Measurements from ENCODE around the gene SIN3B.
A peak's percentile ranks its signal among the peaks of the same experiment; 100 is the strongest.

Gene SIN3B

GRCh38 chr19:16814526-16815100 is 14.6 kb upstream of the SIN3B start (continued):
- TF ChIP-seq ZNF280D (tag by site-specific recombination; IDR thresholded peaks at IDR 0.05) (peak; percentile 62; the same call in 1 of the 2 replicates), ZNF623 (tag by site-specific recombination; IDR thresholded peaks at IDR 0.05) (no peak)

GRCh38 chr19:16820056-16820455 is 9.1 kb upstream of the SIN3B start:
- H3K9me3 ChIP-seq (ENCODE audit: control insufficient read depth, insufficient read depth, low read depth, low read length): no peaks in the 10 kb centered on the region
- no peak overlapping the region for H3K4me3 ChIP-seq (ENCODE audit: low read depth, low read length)
- POLR2A ChIA-PET: no interaction called here
- H3K27ac ChIP-seq (ENCODE audit: extremely low read depth, low read depth, low read length): no peak overlapping the region
- CTCF ChIA-PET: interaction anchor here (0.6 to 0.7 kb wide), 3 partner anchors 10 to 50 kb away, joined by 3 to 5 read pairs (median 3); no protein-coding TSS in a partner anchor
- TF ChIP-seq ZXDB (tag by site-specific recombination; IDR thresholded peaks at IDR 0.05) (no peak), ZNF548 (tag by site-specific recombination; IDR thresholded peaks at IDR 0.05) (no peak), ZNF830 (tag by site-specific recombination; IDR thresholded peaks at IDR 0.05; ENCODE audit: low read depth) (no peak), ZNF404 (tag by site-specific recombination; IDR thresholded peaks at IDR 0.05) (no peak), ZNF140 (tag by site-specific recombination; IDR thresholded peaks at IDR 0.05) (no peak), HOXD13 (CRISPR knock-in tag; IDR thresholded peaks at IDR 0.05; ENCODE audit: borderline replicate concordance) (no peak), ZNF596 (tag by site-specific recombination; IDR thresholded peaks at IDR 0.05) (no peak), ZNF112 (tag by site-specific recombination; IDR thresholded peaks at IDR 0.05) (no peak)
- 0 out of 2 replicates have a peak, but pooled peaks cover 4% of the 10 kb centered on the region for H3K4me1 ChIP-seq (ENCODE audit: control insufficient read depth, insufficient read depth, low read length)
- no peaks in the 10 kb centered on the region for H3K36me3 ChIP-seq (ENCODE audit: control insufficient read depth in 2 of 2, insufficient read depth in 1 of 2, low read length in 2 of 2)

- Histone ChIP-seq H3K4me3 (ENCODE audit: low read depth, low read length) (no peak overlapping the region), H3K4me1 (ENCODE audit: control insufficient read depth, insufficient read depth, low read length) (0 out of 2 replicates have a peak, but pooled peaks cover 4% of the 10 kb centered on the region), H3K36me3 (ENCODE audit: control insufficient read depth in 2 of 2, insufficient read depth in 1 of 2, low read length in 2 of 2) (no peaks in the 10 kb centered on the region), H3K27ac (ENCODE audit: extremely low read depth, low read depth, low read length) (no peak overlapping the region), H3K9me3 (ENCODE audit: control insufficient read depth, insufficient read depth, low read depth, low read length) (no peaks in the 10 kb centered on the region)
- ChIA-PET CTCF (no interaction called here), POLR2A (no interaction called here)
- TF ChIP-seq KLF1 (tag by site-specific recombination; IDR thresholded peaks at IDR 0.05) (no peak), GLIS1 (tag by site-specific recombination; IDR thresholded peaks at IDR 0.05) (no peak)
These were observed 8.1 kb upstream of the SIN3B start for GRCh38 chr19:16821081-16821480.

GRCh38 chr19:16822648-16823047 is 6.5 kb upstream of the SIN3B start:
- Histone ChIP-seq H3K9me3 (ENCODE audit: control insufficient read depth, insufficient read depth, low read depth, low read length) (no peaks in the 10 kb centered on the region), H3K36me3 (ENCODE audit: control insufficient read depth in 2 of 2, insufficient read depth in 1 of 2, low read length in 2 of 2) (no peaks in the 10 kb centered on the region), H3K4me3 (ENCODE audit: low read depth, low read length) (no peak overlapping the region), H3K4me1 (ENCODE audit: control insufficient read depth, insufficient read depth, low read length) (0 out of 2 replicates have a peak, but pooled peaks cover 4% of the 10 kb centered on the region), H3K27ac (ENCODE audit: extremely low read depth, low read depth, low read length) (no peak overlapping the region)
- CTCF ChIA-PET: no interaction called here
- TF ChIP-seq ZNF302 (tag by site-specific recombination; IDR thresholded peaks at IDR 0.05; ENCODE audit: low read depth) (no peak), ZNF335 (tag by site-specific recombination; conservative IDR thresholded peaks at IDR 0.05) (0 out of 2 replicates have a peak, but pooled peaks have one; percentile 4)
- POLR2A ChIA-PET: no interaction called here
